DOHH2 (cell line): ENCODE measurements around the gene CNOT3.
"Not testable (repeated sequence)": the region's sequence is repeated elsewhere in the genome, so short reads cannot be mapped to it uniquely, and the experiment has no call there.

Experiments used
- H3F3A ChIP-seq: fragments of 200-600 bp; sonication (generic), shearing (Covaris generic); 2 replicates; pipeline ENCODE4 v1.6.0; 2016; ENCODE audit warnings: antibody characterized with exemption, mild to moderate bottlenecking; ENCODE audit not compliant: control insufficient read depth, insufficient read depth
- H3K27ac ChIP-seq: fragments of 200-600 bp; sonication (generic); 2 replicates; pipeline ENCODE4 v1.5.1; 2014; ENCODE audit warnings: low read depth, mild to moderate bottlenecking, low read length, moderate library complexity
- H3K27me3 ChIP-seq: fragments of 200-600 bp; sonication (generic); 2 replicates; pipeline ENCODE4 v1.6.1; 2014; ENCODE audit warnings: mild to moderate bottlenecking, low read length, mixed read lengths; ENCODE audit not compliant: control insufficient read depth
- H3K36me3 ChIP-seq: fragments of 200-600 bp; sonication (generic); 2 replicates; pipeline ENCODE4 v1.6.1; 2014; ENCODE audit warnings: mild to moderate bottlenecking, low read length, moderate library complexity, mixed read lengths; ENCODE audit not compliant: control insufficient read depth
- H3K4me1 ChIP-seq: fragments of 200-600 bp; sonication (generic); 2 replicates; pipeline ENCODE4 v1.6.1; 2014; ENCODE audit warnings: mild to moderate bottlenecking, low read length, mixed read lengths; ENCODE audit not compliant: control insufficient read depth
- H3K4me2 ChIP-seq: fragments of 200-600 bp; sonication (generic); 2 replicates; pipeline ENCODE4 v1.6.0; 2014; ENCODE audit warnings: mild to moderate bottlenecking, low read length, moderate library complexity
- H3K4me3 ChIP-seq: fragments of 200-600 bp; sonication (generic); 2 replicates; pipeline ENCODE4 v1.5.1; 2014; ENCODE audit warnings: mild to moderate bottlenecking, low read length, mixed read lengths
- H3K79me2 ChIP-seq: fragments of 200-600 bp; sonication (generic); 2 replicates; pipeline ENCODE4 v1.6.1; 2014; ENCODE audit warnings: mild to moderate bottlenecking, low read length, mixed read lengths; ENCODE audit not compliant: control insufficient read depth
- H3K9me2 ChIP-seq: fragments of 200-600 bp; sonication (generic); replicated peaks from 2 replicates; pipeline ENCODE4 v1.6.1; 2014; ENCODE audit warnings: mild to moderate bottlenecking, low read length, mixed read lengths; ENCODE audit not compliant: control insufficient read depth
- H3K9me3 ChIP-seq: fragments of 200-600 bp; sonication (generic); 2 replicates; pipeline ENCODE4 v1.6.1; 2014; ENCODE audit warnings: antibody characterized with exemption, low read length, mixed read lengths; ENCODE audit not compliant: control insufficient read depth, insufficient read depth
- H4K20me1 ChIP-seq: fragments of 200-600 bp; sonication (generic); 2 replicates; pipeline ENCODE4 v1.6.0; 2014; ENCODE audit warnings: low read depth, mild to moderate bottlenecking, antibody characterized with exemption, low read length, moderate library complexity; ENCODE audit not compliant: control insufficient read depth, insufficient read depth
- CTCF ChIP-seq: fragments of 200-600 bp; sonication (generic); IDR thresholded peaks from one replicate; pipeline ENCODE4 v1.5.1; 2014; ENCODE audit warnings: antibody characterized with exemption, mild to moderate bottlenecking, low read depth, low read length; ENCODE audit not compliant: poor library complexity, severe bottlenecking
- EZH2phosphoT487 ChIP-seq: fragments of 200-600 bp; sonication (generic); IDR thresholded peaks from 2 replicates; pipeline ENCODE4 v1.6.1; 2017; ENCODE audit warnings: borderline replicate concordance, mild to moderate bottlenecking, antibody characterized with exemption, low read length, moderate library complexity, mixed read lengths

Gene CNOT3

GRCh38 chr19:54096617-54097106, 40.9 kb upstream of the CNOT3 start:
- no peak for TF ChIP-seq EZH2phosphoT487
- peak; percentile 52 for TF ChIP-seq CTCF
- Histone ChIP-seq H3K4me3 (peak overlapping the region; percentile 92), H3K9me2 (no peaks in the 10 kb centered on the region), H3K9me3 (peaks cover 3% of the 10 kb centered on the region; the same call in 1 of the 2 replicates), H4K20me1 (no peaks in the 10 kb centered on the region), H3F3A (peaks cover 6% of the 10 kb centered on the region; the same call in 1 of the 2 replicates), H3K27me3 (no peaks in the 10 kb centered on the region), H3K36me3 (no peaks in the 10 kb centered on the region), H3K4me1 (peaks cover 17% of the 10 kb centered on the region), H3K4me2 (peak overlapping the region; percentile 100), H3K79me2 (no peaks in the 10 kb centered on the region), H3K27ac (peak overlapping the region; percentile 37)

DNA sequence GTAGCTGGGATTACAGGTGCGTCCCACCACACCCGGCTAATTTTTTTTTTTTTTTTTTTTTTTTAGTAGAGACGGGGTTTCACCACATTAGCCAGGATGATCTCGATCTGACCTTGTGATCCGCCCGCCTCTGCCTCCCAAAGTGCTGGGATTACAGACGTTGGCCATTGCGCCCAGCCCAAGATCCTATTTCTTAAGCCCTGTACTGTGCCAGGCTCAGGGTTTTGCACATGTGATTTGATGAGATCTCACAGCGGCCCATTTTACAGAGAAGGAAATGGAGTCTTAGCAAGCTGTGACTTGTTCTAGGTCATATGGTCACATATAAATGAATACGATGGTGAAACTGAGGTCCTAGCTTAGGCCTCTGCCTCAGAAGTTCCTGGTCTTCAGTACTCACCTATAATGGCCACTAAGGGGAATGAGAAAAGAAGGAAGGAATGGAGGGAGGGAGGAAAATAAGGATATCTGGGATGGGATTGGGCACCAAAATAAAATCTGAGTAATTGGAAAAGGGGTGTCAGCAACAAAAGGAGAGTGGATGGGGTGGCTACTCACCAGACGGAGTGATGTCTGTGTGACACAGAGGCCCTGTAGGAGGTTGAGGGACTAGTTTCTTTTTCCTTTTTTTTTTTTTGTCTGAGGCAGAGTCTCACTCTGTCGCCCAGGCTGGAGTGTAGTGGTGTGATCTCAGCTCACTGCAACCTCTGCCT, 38.2 kb upstream of the CNOT3 start:
- Histone ChIP-seq H3K4me2 (no peak overlapping the region), H3K4me1 (peaks cover 33% of the 10 kb centered on the region), H3K36me3 (peaks cover 3% of the 10 kb centered on the region; the same call in 1 of the 2 replicates), H3K27ac (no peak overlapping the region), H3K79me2 (peaks cover 17% of the 10 kb centered on the region), H3F3A (peaks cover 6% of the 10 kb centered on the region; the same call in 1 of the 2 replicates), H3K9me2 (no peaks in the 10 kb centered on the region), H3K9me3 (peaks cover 1% of the 10 kb centered on the region; the same call in 1 of the 2 replicates), H3K4me3 (no peak overlapping the region), H4K20me1 (no peaks in the 10 kb centered on the region), H3K27me3 (no peaks in the 10 kb centered on the region)
- TF ChIP-seq CTCF (no peak), EZH2phosphoT487 (no peak)

GRCh38 chr19:54099903-54100255, 37.7 kb upstream of the CNOT3 start:
- H3K4me2 ChIP-seq, H3K9me3 ChIP-seq, H3K27me3 ChIP-seq, H4K20me1 ChIP-seq, H3K9me2 ChIP-seq, H3F3A ChIP-seq, H3K4me3 ChIP-seq, H3K27ac ChIP-seq, H3K36me3 ChIP-seq: not testable (repeated sequence)
- Histone ChIP-seq H3K79me2 (peaks cover 22% of the 10 kb centered on the region), H3K4me1 (peaks cover 34% of the 10 kb centered on the region)

DNA sequence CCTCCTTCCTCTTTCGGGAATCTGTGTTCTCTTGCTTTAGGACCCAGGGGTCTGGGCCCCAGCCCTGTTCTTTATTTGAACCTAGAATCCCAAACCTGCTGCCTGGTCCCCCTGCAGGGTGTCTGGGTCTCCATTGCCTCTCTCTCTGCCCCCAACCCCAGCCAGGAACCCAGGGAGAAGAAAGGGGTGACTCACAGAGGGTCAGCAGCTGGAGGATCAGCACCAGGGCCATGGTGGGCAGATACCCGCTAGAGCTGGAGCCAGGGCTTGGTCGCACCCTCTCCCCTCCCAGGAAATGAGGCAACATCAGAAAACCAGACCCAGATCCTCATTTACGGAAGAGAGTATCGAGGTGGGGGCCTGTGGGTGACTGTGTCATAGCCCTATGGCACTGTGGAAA, 37.0 kb upstream of the CNOT3 start, which contains the start of gene OSCAR:
OSCAR (minus strand) TSS at position 243 of the 400 bp plus-strand sequence; CDS start at position 232, 11 bp downstream.
- Histone ChIP-seq H3K36me3 (peaks cover 9% of the 10 kb centered on the region), H3K9me2 (no peaks in the 10 kb centered on the region), H4K20me1 (no peaks in the 10 kb centered on the region), H3K4me1 (peaks cover 34% of the 10 kb centered on the region), H3K9me3 (no peaks in the 10 kb centered on the region), H3K4me3 (no peak within 1 kb of the TSS), H3F3A (peaks cover 6% of the 10 kb centered on the region; the same call in 1 of the 2 replicates), H3K27ac (no peak within 1 kb of the TSS), H3K27me3 (no peaks in the 10 kb centered on the region), H3K4me2 (no peak within 1 kb of the TSS), H3K79me2 (peaks cover 28% of the 10 kb centered on the region)
- TF ChIP-seq CTCF (no peak), EZH2phosphoT487 (no peak)
